SK-N-SH (cell line): ENCODE data around the gene SLC7A14. TPM values are rescaled to one million over a fixed set of nuclear protein-coding genes. Genes with fewer than 3 reads are reported as not detected.

Source experiments
- CTCF ChIA-PET: fragments of 300-600, 350-600 bp; formaldehyde crosslinking; extraction: SDS; loops from one replicate; lab custom pipeline; 2021; lab: Yijun Ruan, JAX
- POLR2A ChIA-PET: fragments of 350-600 bp; sonication (Branson Sonifier 250); formaldehyde crosslinking; extraction: SDS; loops from one replicate; lab custom pipeline; 2020; ENCODE audit warnings: antibody characterized with exemption, inconsistent platforms; lab: Yijun Ruan, JAX
- DNase-seq: peaks from one replicate; pipeline ENCODE4 v3.0.0; 2012
- H2AFZ ChIP-seq: fragments of 200-600 bp; sonication (generic); 2 replicates; pipeline ENCODE4 v1.8.1; 2016; ENCODE audit warnings: antibody characterized with exemption, mild to moderate bottlenecking, low read depth
- H3F3A ChIP-seq: fragments of 200-600 bp; sonication (generic); replicated peaks from 2 replicates; pipeline ENCODE3; 2016; ENCODE audit warnings: antibody characterized with exemption, mild to moderate bottlenecking; ENCODE audit not compliant: insufficient read depth
- H3K27ac ChIP-seq, 2 experiments: fragments of 200-500 bp in 1 of 2; fragments of 200-600 bp in 1 of 2; sonication (Bioruptor generic) in 1 of 2; sonication (generic), shearing (Covaris generic) in 1 of 2; 2 replicates each; pipeline versions ENCODE4 v1.5.1 to v1.6.1; 2014 to 2016; ENCODE audit warnings: low read depth in 2 of 2, inconsistent platforms in 1 of 2, low read length in 1 of 2, mild to moderate bottlenecking in 1 of 2, mixed read lengths in 1 of 2
- H3K27me3 ChIP-seq: fragments of 200-600 bp; sonication (generic), shearing (Covaris generic); 2 replicates; pipeline ENCODE4 v1.6.1; 2016; ENCODE audit warnings: mixed run types; ENCODE audit not compliant: insufficient read depth
- H3K36me3 ChIP-seq, 2 experiments: fragments of 200-500 bp in 1 of 2; fragments of 200-600 bp in 1 of 2; sonication (Bioruptor generic) in 1 of 2; sonication (generic) in 1 of 2; replicated peaks in 1 of 2; 2 replicates each; pipeline versions ENCODE3 to v1.5.1; 2014 to 2016; ENCODE audit warnings: low read length in 1 of 2, mild to moderate bottlenecking in 1 of 2; ENCODE audit not compliant: insufficient read depth in 2 of 2, control insufficient read depth in 1 of 2
- H3K4me1 ChIP-seq, 2 experiments: fragments of 200-500 bp in 1 of 2; fragments of 200-600 bp in 1 of 2; sonication (Bioruptor generic) in 1 of 2; sonication (generic), shearing (Covaris generic) in 1 of 2; 2 replicates each; pipeline versions ENCODE4 v1.5.1 to v1.6.1; 2014 to 2016; ENCODE audit warnings: low read depth in 1 of 2, low read length in 1 of 2, mixed run types in 1 of 2; ENCODE audit not compliant: insufficient read depth in 2 of 2, control insufficient read depth in 1 of 2
- H3K4me2 ChIP-seq: fragments of 200-600 bp; sonication (generic), shearing (Covaris generic); 2 replicates; pipeline ENCODE4 v1.6.1; 2017; ENCODE audit warnings: mixed run types
- H3K4me3 ChIP-seq, 2 experiments: fragments of 200-500 bp in 1 of 2; fragments of 200-600 bp in 1 of 2; sonication (Bioruptor generic) in 1 of 2; sonication (generic), shearing (Covaris generic) in 1 of 2; 2 replicates each; pipeline versions ENCODE4 v1.5.1 to v1.8.1; 2014 to 2016; ENCODE audit warnings: low read depth in 2 of 2, inconsistent platforms in 1 of 2, low read length in 1 of 2, mild to moderate bottlenecking in 1 of 2, mixed read lengths in 1 of 2, moderate library complexity in 1 of 2
- H3K79me2 ChIP-seq: fragments of 200-600 bp; sonication (generic); 2 replicates; pipeline ENCODE4 v1.8.1; 2017; ENCODE audit warnings: mild to moderate bottlenecking; ENCODE audit not compliant: insufficient read depth
- H3K9ac ChIP-seq: fragments of 200-600 bp; sonication (generic); 2 replicates; pipeline ENCODE4 v1.6.1; 2017; ENCODE audit warnings: mixed run types
- H3K9me2 ChIP-seq: fragments of 200-600 bp; sonication (generic); 2 replicates; pipeline ENCODE4 v1.6.1; 2017; ENCODE audit warnings: mixed run types
- H3K9me3 ChIP-seq: fragments of 200-600 bp; sonication (generic); 2 replicates; pipeline ENCODE4 v1.6.1; 2017; ENCODE audit warnings: mixed run types, mild to moderate bottlenecking, moderate library complexity
- H4K20me1 ChIP-seq: fragments of 200-600 bp; sonication (generic); 2 replicates; pipeline ENCODE4 v1.6.1; 2017; ENCODE audit warnings: mild to moderate bottlenecking, mixed run types; ENCODE audit not compliant: insufficient read depth
- CHD2 ChIP-seq: fragments of 150-350 bp; IDR thresholded peaks from 2 replicates; pipeline ENCODE4 v1.6.1; 2018; ENCODE audit warnings: low read length; ENCODE audit not compliant: partially characterized antibody
- ELF1 ChIP-seq: IDR thresholded peaks from 2 replicates; pipeline ENCODE4 v1.4.0; 2012
- EP300 ChIP-seq, 2 experiments: IDR thresholded peaks; 2 replicates each; pipeline versions ENCODE4 v1.4.0 to v1.6.1; 2012; ENCODE audit warnings: borderline replicate concordance in 1 of 2, low read depth in 1 of 2, low read length in 1 of 2
- FOXJ3 ChIP-seq: sonication (generic); formaldehyde crosslinking; IDR thresholded peaks from 2 replicates; pipeline ENCODE4 v1.5.1; 2020; ENCODE audit warnings: mild to moderate bottlenecking, missing genetic modification reagents
- GABPA ChIP-seq: IDR thresholded peaks from 2 replicates; pipeline ENCODE4 v1.4.0; 2012; ENCODE audit warnings: low read depth, mild to moderate bottlenecking
- GATA2 ChIP-seq: sonication (generic); formaldehyde crosslinking; IDR thresholded peaks from 2 replicates; pipeline ENCODE4 v1.5.0; 2020; ENCODE audit warnings: mild to moderate bottlenecking, missing genetic modification reagents
- MEF2A ChIP-seq: IDR thresholded peaks from 2 replicates; pipeline ENCODE4 v1.4.0; 2012; ENCODE audit warnings: low read depth, borderline replicate concordance
- MXI1 ChIP-seq: IDR thresholded peaks from 2 replicates; pipeline ENCODE4 v1.6.1; 2012; ENCODE audit warnings: mild to moderate bottlenecking, low read depth, low read length, improper control_type of control experiment
- NFIC ChIP-seq: IDR thresholded peaks from 2 replicates; pipeline ENCODE4 v1.4.0; 2012; ENCODE audit warnings: borderline replicate concordance
- NRF1 ChIP-seq: IDR thresholded peaks from 2 replicates; pipeline ENCODE4 v1.6.1; 2012; ENCODE audit warnings: low read depth, mild to moderate bottlenecking, low read length
- POLR2AphosphoS5 ChIP-seq: IDR thresholded peaks from 2 replicates; pipeline ENCODE4 v1.6.1; 2012; ENCODE audit warnings: low read depth, low read length
- RXRA ChIP-seq: IDR thresholded peaks from 2 replicates; pipeline ENCODE4 v1.4.0; 2012; ENCODE audit warnings: low read depth, mild to moderate bottlenecking, borderline replicate concordance
- TAF1 ChIP-seq: IDR thresholded peaks from 2 replicates; pipeline ENCODE4 v1.6.1; 2012; ENCODE audit warnings: low read depth, mild to moderate bottlenecking, low read length, moderate library complexity, borderline replicate concordance
- TCF12 ChIP-seq: IDR thresholded peaks from 2 replicates; pipeline ENCODE4 v1.4.0; 2012
- WGBS: methylation state at CpG from one replicate; pipeline ENCODE4 v1.1.6; 2017; ENCODE audit warnings: low lambda C conversion rate; 5-methylcytosine and 5-hydroxymethylcytosine counted together
- polyA plus RNA-seq, 3 experiments: library from polyadenylated mRNA; depleted of rRNA; stranded (reverse); fragments of >200 nt; gene quantifications; 2 replicates each; pipeline ENCODE4 v1.2.3, GENCODE V29; 2012
- TF ChIP-seq, protein P1 (sequence below): IDR thresholded peaks from 2 replicates; pipeline ENCODE4 v1.4.0; 2012; ENCODE audit warnings: low read depth, borderline replicate concordance
- TF ChIP-seq, protein P2 (sequence below): fragments of 150-350 bp; IDR thresholded peaks from 2 replicates; pipeline ENCODE4 v1.6.1; 2017; ENCODE audit warnings: antibody characterized with exemption, low read length, low read depth, borderline replicate concordance
- TF ChIP-seq, protein P3 (sequence below): IDR thresholded peaks from 2 replicates; pipeline ENCODE4 v1.4.0; 2012; ENCODE audit warnings: low read depth
- TF ChIP-seq, protein P4 (sequence below): fragments of 200-600 bp; sonication (generic); IDR thresholded peaks from 2 replicates; pipeline ENCODE4 v1.6.1; 2017; ENCODE audit warnings: antibody characterized with exemption, mild to moderate bottlenecking, moderate library complexity
- TF ChIP-seq, protein P5 (sequence below): fragments of 150-350 bp; IDR thresholded peaks from 2 replicates; pipeline ENCODE4 v1.6.1; 2016; ENCODE audit warnings: mild to moderate bottlenecking, low read depth, low read length

Gene SLC7A14
- polyA plus RNA-seq, 1 of the 3 experiments (the other 2 are of a cell fraction), result 2.5 TPM

DNA sequence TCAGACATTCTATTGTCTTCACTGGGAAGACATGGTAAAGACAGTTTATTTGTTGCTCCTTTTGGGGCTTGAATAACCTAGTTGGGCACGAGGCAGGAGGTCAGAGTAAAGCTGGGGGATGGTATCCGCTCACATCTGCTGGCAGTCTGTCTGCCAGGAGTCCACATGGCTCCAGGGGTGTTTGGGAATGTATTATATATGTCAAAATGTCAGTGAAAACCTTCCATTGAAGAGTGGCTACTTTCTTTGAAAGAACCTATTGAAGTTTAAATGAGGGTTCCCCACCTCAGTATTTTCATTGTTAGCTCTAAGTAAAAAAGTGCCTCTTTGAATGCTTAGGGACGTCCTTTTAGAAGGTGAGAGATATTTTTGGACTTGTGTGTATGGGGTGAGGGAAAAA, 98.8 kb downstream of the SLC7A14 start:
- no peak for DNase-seq

DNA sequence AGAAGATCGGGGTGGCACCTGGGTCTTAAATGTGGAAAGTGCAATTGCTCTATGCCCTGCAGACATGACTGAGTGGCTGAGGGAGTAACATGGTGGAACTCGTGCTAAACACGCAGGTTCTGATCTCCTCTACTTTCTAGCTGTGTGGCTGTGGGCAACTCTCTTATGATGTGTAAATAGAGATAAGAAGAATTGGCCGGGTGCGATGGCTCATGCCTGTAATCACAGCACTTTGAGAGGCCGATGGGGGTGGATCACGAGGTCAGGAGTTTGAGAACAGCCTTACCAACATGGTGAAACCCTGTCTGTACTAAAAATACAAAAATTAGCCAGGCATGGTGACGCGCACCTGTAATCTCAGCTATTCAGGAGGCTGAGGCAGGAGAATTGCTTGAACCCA, 99.5 kb downstream of the SLC7A14 start:
- Histone ChIP-seq H3K4me2 (no peak overlapping the region), H3K79me2 (no peaks in the 10 kb centered on the region), H4K20me1 (no peaks in the 10 kb centered on the region), H3K27ac (no peak overlapping the region), H3K4me1 (peaks cover 0 to 27% of the 10 kb centered on the region in 2 experiments; a peak in 1 of 4 replicates), H3K9me2 (no peaks in the 10 kb centered on the region), H3K36me3 (no peaks in the 10 kb centered on the region), H3K4me3 (no peak overlapping the region), H3K9ac (no peak overlapping the region), H3K9me3 (no peaks in the 10 kb centered on the region), H2AFZ (no peak overlapping the region), H3K27me3 (no peaks in the 10 kb centered on the region), H3F3A (no peaks in the 10 kb centered on the region)
- TF ChIP-seq NRF1 (no peak), TCF12 (no peak), CHD2 (no peak), POLR2AphosphoS5 (no peak), FOXJ3 (CRISPR knock-in tag) (no peak), RXRA (no peak), NFIC (no peak), ELF1 (no peak), EP300 (IDR thresholded peaks at IDR 0.05; ENCODE audit: borderline replicate concordance in 1 of 2, low read depth in 1 of 2, low read length in 1 of 2) (no peak), TAF1 (no peak)
- TF ChIP-seq, protein P1, sequence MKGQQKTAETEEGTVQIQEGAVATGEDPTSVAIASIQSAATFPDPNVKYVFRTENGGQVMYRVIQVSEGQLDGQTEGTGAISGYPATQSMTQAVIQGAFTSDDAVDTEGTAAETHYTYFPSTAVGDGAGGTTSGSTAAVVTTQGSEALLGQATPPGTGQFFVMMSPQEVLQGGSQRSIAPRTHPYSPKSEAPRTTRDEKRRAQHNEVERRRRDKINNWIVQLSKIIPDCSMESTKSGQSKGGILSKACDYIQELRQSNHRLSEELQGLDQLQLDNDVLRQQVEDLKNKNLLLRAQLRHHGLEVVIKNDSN, result no peak
- TF ChIP-seq, protein P2, sequence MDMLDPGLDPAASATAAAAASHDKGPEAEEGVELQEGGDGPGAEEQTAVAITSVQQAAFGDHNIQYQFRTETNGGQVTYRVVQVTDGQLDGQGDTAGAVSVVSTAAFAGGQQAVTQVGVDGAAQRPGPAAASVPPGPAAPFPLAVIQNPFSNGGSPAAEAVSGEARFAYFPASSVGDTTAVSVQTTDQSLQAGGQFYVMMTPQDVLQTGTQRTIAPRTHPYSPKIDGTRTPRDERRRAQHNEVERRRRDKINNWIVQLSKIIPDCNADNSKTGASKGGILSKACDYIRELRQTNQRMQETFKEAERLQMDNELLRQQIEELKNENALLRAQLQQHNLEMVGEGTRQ, result no peak
- TF ChIP-seq, protein P3, sequence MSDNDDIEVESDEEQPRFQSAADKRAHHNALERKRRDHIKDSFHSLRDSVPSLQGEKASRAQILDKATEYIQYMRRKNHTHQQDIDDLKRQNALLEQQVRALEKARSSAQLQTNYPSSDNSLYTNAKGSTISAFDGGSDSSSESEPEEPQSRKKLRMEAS, result no peak
- TF ChIP-seq, protein P4, sequence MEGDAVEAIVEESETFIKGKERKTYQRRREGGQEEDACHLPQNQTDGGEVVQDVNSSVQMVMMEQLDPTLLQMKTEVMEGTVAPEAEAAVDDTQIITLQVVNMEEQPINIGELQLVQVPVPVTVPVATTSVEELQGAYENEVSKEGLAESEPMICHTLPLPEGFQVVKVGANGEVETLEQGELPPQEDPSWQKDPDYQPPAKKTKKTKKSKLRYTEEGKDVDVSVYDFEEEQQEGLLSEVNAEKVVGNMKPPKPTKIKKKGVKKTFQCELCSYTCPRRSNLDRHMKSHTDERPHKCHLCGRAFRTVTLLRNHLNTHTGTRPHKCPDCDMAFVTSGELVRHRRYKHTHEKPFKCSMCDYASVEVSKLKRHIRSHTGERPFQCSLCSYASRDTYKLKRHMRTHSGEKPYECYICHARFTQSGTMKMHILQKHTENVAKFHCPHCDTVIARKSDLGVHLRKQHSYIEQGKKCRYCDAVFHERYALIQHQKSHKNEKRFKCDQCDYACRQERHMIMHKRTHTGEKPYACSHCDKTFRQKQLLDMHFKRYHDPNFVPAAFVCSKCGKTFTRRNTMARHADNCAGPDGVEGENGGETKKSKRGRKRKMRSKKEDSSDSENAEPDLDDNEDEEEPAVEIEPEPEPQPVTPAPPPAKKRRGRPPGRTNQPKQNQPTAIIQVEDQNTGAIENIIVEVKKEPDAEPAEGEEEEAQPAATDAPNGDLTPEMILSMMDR, result no peak
- no peak for DNase-seq
- 89% methylated on average over 9 of the region's 9 CpGs for WGBS
- POLR2A ChIA-PET, result no interaction called here
- CTCF ChIA-PET, result interaction anchor here (1.0 kb wide), 1 partner anchor 12 kb away, joined by 4 read pairs; no protein-coding TSS in a partner anchor

More for the DNA sequence above, 98.8 kb downstream of the SLC7A14 start:
- Histone ChIP-seq H3K9ac (no peak overlapping the region), H3K4me1 (peaks cover 0 to 27% of the 10 kb centered on the region in 2 experiments; a peak in 1 of 4 replicates), H3F3A (no peaks in the 10 kb centered on the region), H4K20me1 (no peaks in the 10 kb centered on the region), H3K79me2 (no peaks in the 10 kb centered on the region), H3K9me2 (no peaks in the 10 kb centered on the region), H3K9me3 (no peaks in the 10 kb centered on the region), H3K4me3 (no peak overlapping the region), H3K36me3 (no peaks in the 10 kb centered on the region), H3K27ac (no peak overlapping the region), H3K4me2 (no peak overlapping the region), H3K27me3 (no peaks in the 10 kb centered on the region), H2AFZ (no peak overlapping the region)
- 81% methylated on average over 3 of the region's 3 CpGs for WGBS
- ChIA-PET CTCF (interaction anchor here (1.0 kb wide), 2 partner anchors 13 to 73 kb away, joined by 4 read pairs; no protein-coding TSS in a partner anchor), POLR2A (no interaction called here)
- TF ChIP-seq TCF12 (no peak), EP300 (IDR thresholded peaks at IDR 0.05; ENCODE audit: borderline replicate concordance in 1 of 2, low read depth in 1 of 2, low read length in 1 of 2) (no peak), GATA2 (CRISPR knock-in tag) (no peak), MXI1 (no peak), GABPA (no peak), NRF1 (no peak), MEF2A (no peak)
- TF ChIP-seq, protein P5, sequence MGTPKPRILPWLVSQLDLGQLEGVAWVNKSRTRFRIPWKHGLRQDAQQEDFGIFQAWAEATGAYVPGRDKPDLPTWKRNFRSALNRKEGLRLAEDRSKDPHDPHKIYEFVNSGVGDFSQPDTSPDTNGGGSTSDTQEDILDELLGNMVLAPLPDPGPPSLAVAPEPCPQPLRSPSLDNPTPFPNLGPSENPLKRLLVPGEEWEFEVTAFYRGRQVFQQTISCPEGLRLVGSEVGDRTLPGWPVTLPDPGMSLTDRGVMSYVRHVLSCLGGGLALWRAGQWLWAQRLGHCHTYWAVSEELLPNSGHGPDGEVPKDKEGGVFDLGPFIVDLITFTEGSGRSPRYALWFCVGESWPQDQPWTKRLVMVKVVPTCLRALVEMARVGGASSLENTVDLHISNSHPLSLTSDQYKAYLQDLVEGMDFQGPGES, result no peak
